Activated CD4-positive, CD25-positive, alpha-beta regulatory T cell treated with anti-CD3 and anti-CD28 coated beads, Interleukin-2, amount 50 U/mL, for 72 hours (primary cell): ENCODE measurements around the gene HMCN1.
"Not testable (repeated sequence)": the region's sequence is repeated elsewhere in the genome, so short reads cannot be mapped to it uniquely, and the experiment has no call there.

Source experiments
- DNase-seq: peaks from one replicate; pipeline ENCODE4 v3.0.0; 2021

Gene HMCN1

GRCh38 chr1:186175588-186175987, 441.4 kb downstream of the HMCN1 start:
- no peak for DNase-seq

GRCh38 chr1:186178426-186179043, 444.3 kb downstream of the HMCN1 start:
- DNase-seq: no peak

- DNase-seq: no peak
Observed at GRCh38 chr1:186179231-186179630, 445.0 kb downstream of the HMCN1 start.

- no peak for DNase-seq
Observed at GRCh38 chr1:186183219-186183618, 449.0 kb downstream of the HMCN1 start.

GRCh38 chr1:186183970-186184628, 449.9 kb downstream of the HMCN1 start:
- no peak for DNase-seq

GRCh38 chr1:186186251-186186650, 452.1 kb downstream of the HMCN1 start:
- DNase-seq: not testable (repeated sequence)

- DNase-seq: no peak
Observed at GRCh38 chr1:186187601-186188000, 453.4 kb downstream of the HMCN1 start.

GRCh38 chr1:186188004-186188539, 453.9 kb downstream of the HMCN1 start:
- DNase-seq: no peak

- DNase-seq: no peak
Observed at GRCh38 chr1:186188736-186189135, 454.5 kb downstream of the HMCN1 start.

- DNase-seq: no peak
Observed at GRCh38 chr1:186189156-186189555, 455.0 kb downstream of the HMCN1 start.

GRCh38 chr1:186191511-186191910, 457.3 kb downstream of the HMCN1 start:
- no peak for DNase-seq

GRCh38 chr1:186193224-186193623, 459.0 kb downstream of the HMCN1 start:
- DNase-seq: no peak

GRCh38 chr1:186194107-186194756, 460.0 kb downstream of the HMCN1 start:
- DNase-seq: no peak

GRCh38 chr1:186195377-186195931, 461.3 kb downstream of the HMCN1 start:
- no peak for DNase-seq

- DNase-seq: no peak
Observed at GRCh38 chr1:186202271-186202764, 468.1 kb downstream of the HMCN1 start.

- DNase-seq: no peak
Observed at GRCh38 chr1:186202776-186203175, 468.6 kb downstream of the HMCN1 start.

- DNase-seq: no peak
Observed at GRCh38 chr1:186206048-186206570, 471.9 kb downstream of the HMCN1 start.

GRCh38 chr1:186207391-186208085, 473.3 kb downstream of the HMCN1 start:
- DNase-seq: no peak

- DNase-seq: no peak
Observed at GRCh38 chr1:186208405-186209129, 474.4 kb downstream of the HMCN1 start.

GRCh38 chr1:186210258-186210657, 476.1 kb downstream of the HMCN1 start:
- DNase-seq: no peak

GRCh38 chr1:186211583-186211982, 477.4 kb downstream of the HMCN1 start:
- DNase-seq: not testable (repeated sequence)
